WTC11 (cell line): ENCODE data around the gene C2orf49. TPM values are rescaled to one million over a fixed set of nuclear protein-coding genes. Genes with fewer than 3 reads are reported as not detected.

Experiments used
- ATAC-seq: fragments of 200-7000 bp; cut with Tn5 transposase; 2 replicates; pipeline ENCODE4 v1.10.0; 2021; ENCODE audit warnings: mild to moderate bottlenecking, moderate library complexity
- CTCF ChIA-PET: fragments of 300-600 bp; sonication (Branson Sonifier 250); formaldehyde crosslinking; loops from one replicate; lab custom pipeline; 2021; ENCODE audit warnings: antibody characterized with exemption; lab: Charles Lee
- POLR2A ChIA-PET: fragments of 350-600 bp; sonication (Branson Sonifier 250); formaldehyde crosslinking; loops from one replicate; lab custom pipeline; 2021; ENCODE audit warnings: antibody characterized with exemption; lab: Charles Lee
- DNase-seq: peaks from one replicate; pipeline ENCODE4 v3.0.0; 2021; ENCODE audit warnings: low spot score
- H3K27ac Mint-ChIP-seq: 2 replicates; pipeline ENCODE4 v1.8.0; 2021; ENCODE audit warnings: mixed read lengths
- H3K27me3 Mint-ChIP-seq: 2 replicates; pipeline ENCODE4 v1.8.0; 2021; ENCODE audit warnings: low read depth, mild to moderate bottlenecking, moderate library complexity, mixed read lengths
- H3K36me3 Mint-ChIP-seq: 2 replicates; pipeline ENCODE4 v1.8.0; 2021; ENCODE audit warnings: mixed read lengths
- H3K4me1 Mint-ChIP-seq: 2 replicates; pipeline ENCODE4 v1.8.0; 2022; ENCODE audit warnings: mixed read lengths
- H3K4me3 Mint-ChIP-seq: 2 replicates; pipeline ENCODE4 v1.8.0; 2021; ENCODE audit warnings: mild to moderate bottlenecking, moderate library complexity, mixed read lengths
- H3K9me3 Mint-ChIP-seq: 2 replicates; pipeline ENCODE4 v1.8.0; 2021; ENCODE audit warnings: mixed read lengths
- CBFB ChIP-seq: sonication (generic); formaldehyde crosslinking; IDR thresholded peaks from 2 replicates; pipeline ENCODE4 v1.8.1; 2022; ENCODE audit warnings: mild to moderate bottlenecking, low read depth, missing genetic modification reagents
- ELF4 ChIP-seq: sonication (generic); formaldehyde crosslinking; IDR thresholded peaks from 2 replicates; pipeline ENCODE4 v1.8.1; 2022; ENCODE audit warnings: low read depth, mild to moderate bottlenecking, moderate library complexity, missing genetic modification reagents
- ESRRA ChIP-seq: sonication (generic); formaldehyde crosslinking; IDR thresholded peaks from 2 replicates; pipeline ENCODE4 v1.8.1; 2022; ENCODE audit warnings: mild to moderate bottlenecking, missing genetic modification reagents, borderline replicate concordance
- FOXJ3 ChIP-seq: sonication (generic); formaldehyde crosslinking; IDR thresholded peaks from 2 replicates; pipeline ENCODE4 v1.9.0; 2021; ENCODE audit warnings: missing genetic modification reagents, mild to moderate bottlenecking, borderline replicate concordance
- FOXP1 ChIP-seq: sonication (generic); formaldehyde crosslinking; IDR thresholded peaks from 2 replicates; pipeline ENCODE4 v1.8.0; 2022; ENCODE audit warnings: missing genetic modification reagents, mild to moderate bottlenecking, moderate library complexity, borderline replicate concordance
- GABPB1 ChIP-seq: sonication (generic); formaldehyde crosslinking; IDR thresholded peaks from 2 replicates; pipeline ENCODE4 v1.8.1; 2023; ENCODE audit warnings: mild to moderate bottlenecking, missing genetic modification reagents
- IRF2 ChIP-seq: sonication (generic); formaldehyde crosslinking; IDR thresholded peaks from 2 replicates; pipeline ENCODE4 v1.8.0; 2022; ENCODE audit warnings: low read depth, missing genetic modification reagents, borderline replicate concordance
- MYBL2 ChIP-seq: sonication (generic); formaldehyde crosslinking; IDR thresholded peaks from 2 replicates; pipeline ENCODE4 v1.8.1; 2023; ENCODE audit warnings: mild to moderate bottlenecking, moderate library complexity, missing genetic modification reagents
- NFATC4 ChIP-seq: fragments of 250-450 bp; sonication (Bioruptor Pico); IDR thresholded peaks from 2 replicates; pipeline ENCODE4 v1.9.0; 2021; ENCODE audit warnings: mild to moderate bottlenecking
- NR2C2 ChIP-seq: sonication (generic); formaldehyde crosslinking; IDR thresholded peaks from 2 replicates; pipeline ENCODE4 v1.8.0; 2022; ENCODE audit warnings: mild to moderate bottlenecking, missing genetic modification reagents
- SP1 ChIP-seq: sonication (generic); formaldehyde crosslinking; conservative IDR thresholded peaks from 2 replicates; pipeline ENCODE4 v1.8.1; 2022; ENCODE audit warnings: missing genetic modification reagents
- ZNF219 ChIP-seq: sonication (generic); formaldehyde crosslinking; IDR thresholded peaks from 2 replicates; pipeline ENCODE4 v1.8.0; 2023; ENCODE audit warnings: missing genetic modification reagents, mild to moderate bottlenecking, borderline replicate concordance
- ZNF263 ChIP-seq: sonication (generic); formaldehyde crosslinking; IDR thresholded peaks from 2 replicates; pipeline ENCODE4 v1.8.1; 2022; ENCODE audit warnings: low read depth, mild to moderate bottlenecking, moderate library complexity, missing genetic modification reagents
- ZNF317 ChIP-seq: sonication (generic); formaldehyde crosslinking; IDR thresholded peaks from 2 replicates; pipeline ENCODE4 v1.8.1; 2023; ENCODE audit warnings: low read depth, mild to moderate bottlenecking, moderate library complexity, missing genetic modification reagents, borderline replicate concordance
- ZNF396 ChIP-seq: fragments of 250-450 bp; sonication (Bioruptor Pico); IDR thresholded peaks from 2 replicates; pipeline ENCODE4 v1.8.0; 2021; ENCODE audit warnings: mild to moderate bottlenecking, moderate library complexity, borderline replicate concordance
- ZNF423 ChIP-seq: fragments of 250-450 bp; sonication (Bioruptor Pico); IDR thresholded peaks from 2 replicates; pipeline ENCODE4 v2.1.2; 2022; ENCODE audit warnings: mild to moderate bottlenecking, moderate library complexity
- total RNA-seq: library from RNA; stranded (reverse); gene quantifications from 3 replicates; pipeline ENCODE4 v1.2.3, GENCODE V29; 2021
- TF ChIP-seq, protein P1 (sequence below): sonication (generic); formaldehyde crosslinking; IDR thresholded peaks from 2 replicates; pipeline ENCODE4 v1.8.1; 2023; ENCODE audit warnings: mild to moderate bottlenecking, missing genetic modification reagents, moderate library complexity
- TF ChIP-seq, protein P2 (sequence below): sonication (generic); formaldehyde crosslinking; IDR thresholded peaks from 2 replicates; pipeline ENCODE4 v1.8.0; 2023; ENCODE audit warnings: mild to moderate bottlenecking, missing genetic modification reagents
- TF ChIP-seq, protein P3 (sequence below): sonication (generic); formaldehyde crosslinking; IDR thresholded peaks from 2 replicates; pipeline ENCODE4 v1.8.1; 2022; ENCODE audit warnings: missing genetic modification reagents, borderline replicate concordance
- TF ChIP-seq, protein P4 (sequence below): sonication (generic); formaldehyde crosslinking; IDR thresholded peaks from 2 replicates; pipeline ENCODE4 v1.8.1; 2023; ENCODE audit warnings: mild to moderate bottlenecking, missing genetic modification reagents, moderate library complexity
- TF ChIP-seq, protein P5 (sequence below): fragments of 250-450 bp; sonication (Bioruptor Pico); conservative IDR thresholded peaks from 2 replicates; pipeline ENCODE4 v1.9.0; 2021; ENCODE audit warnings: mild to moderate bottlenecking
- TF ChIP-seq, protein P6 (sequence below): sonication (generic); formaldehyde crosslinking; IDR thresholded peaks from 2 replicates; pipeline ENCODE4 v1.8.0; 2023; ENCODE audit warnings: missing genetic modification reagents

Gene C2orf49
- total RNA-seq, 1 experiment from 2014 or later: 15.9 TPM

DNA sequence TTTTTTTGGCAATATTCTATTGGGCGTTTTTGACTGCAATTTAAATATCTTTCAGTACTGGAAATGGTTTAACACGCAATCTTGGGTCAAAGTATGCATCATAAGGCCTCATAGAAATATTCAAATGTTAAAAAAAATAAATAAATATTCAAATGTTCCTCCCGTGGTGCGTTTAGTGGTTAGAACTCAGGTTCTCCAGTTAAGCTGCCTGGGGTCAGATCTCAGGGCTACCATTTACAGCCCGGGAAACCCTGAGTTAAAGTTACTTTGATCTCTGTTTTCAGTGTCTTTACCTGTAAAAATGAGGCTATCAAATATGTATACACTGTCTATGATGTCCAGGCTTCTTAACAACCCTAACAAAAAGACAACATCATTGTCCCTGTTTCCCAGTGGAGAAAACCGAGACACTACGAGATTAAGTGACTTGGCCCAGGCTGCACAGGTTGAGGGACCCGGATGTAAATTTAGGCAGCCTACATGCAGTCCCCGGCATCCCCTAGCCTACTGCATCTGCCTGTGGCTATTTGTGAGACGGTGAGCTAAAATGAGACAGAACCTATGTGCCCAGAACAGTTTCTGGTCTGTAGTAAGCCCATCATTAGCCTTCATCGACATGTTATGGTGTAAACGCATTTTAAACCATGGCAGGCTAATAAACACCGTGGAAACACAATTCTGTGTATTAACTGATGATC is 59.8 kb downstream of the C2orf49 start:
- peaks cover 16% of the 10 kb centered on the region for H3K4me1 Mint-ChIP-seq
- H3K27ac Mint-ChIP-seq: no peak overlapping the region
- H3K4me3 Mint-ChIP-seq: peak overlapping the region; percentile 88
- no peak for ATAC-seq
- H3K9me3 Mint-ChIP-seq: peaks cover 4% of the 10 kb centered on the region
- POLR2A ChIA-PET: interaction anchor here (0.6 to 1.1 kb wide), 2 partner anchors 33 to 150 kb away, joined by 3 read pairs; no protein-coding TSS in a partner anchor
- CTCF ChIA-PET: interaction anchor here (0.7 to 1.1 kb wide), 2 partner anchors 10 to 546 kb away, joined by 4 to 6 read pairs; no protein-coding TSS in a partner anchor
- H3K27me3 Mint-ChIP-seq: peaks cover 25% of the 10 kb centered on the region
- H3K36me3 Mint-ChIP-seq: peaks cover 10% of the 10 kb centered on the region; the same call in 1 of the 2 replicates
- no peak for DNase-seq
- TF ChIP-seq ESRRA (CRISPR knock-in tag) (no peak), NFATC4 (CRISPR knock-in tag) (no peak), IRF2 (CRISPR knock-in tag) (no peak), ZNF317 (CRISPR knock-in tag) (no peak), ZNF423 (CRISPR knock-in tag) (no peak)
- TF ChIP-seq, protein P1, sequence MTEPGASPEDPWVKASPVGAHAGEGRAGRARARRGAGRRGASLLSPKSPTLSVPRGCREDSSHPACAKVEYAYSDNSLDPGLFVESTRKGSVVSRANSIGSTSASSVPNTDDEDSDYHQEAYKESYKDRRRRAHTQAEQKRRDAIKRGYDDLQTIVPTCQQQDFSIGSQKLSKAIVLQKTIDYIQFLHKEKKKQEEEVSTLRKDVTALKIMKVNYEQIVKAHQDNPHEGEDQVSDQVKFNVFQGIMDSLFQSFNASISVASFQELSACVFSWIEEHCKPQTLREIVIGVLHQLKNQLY (CRISPR knock-in tag): no peak
- TF ChIP-seq, protein P2, sequence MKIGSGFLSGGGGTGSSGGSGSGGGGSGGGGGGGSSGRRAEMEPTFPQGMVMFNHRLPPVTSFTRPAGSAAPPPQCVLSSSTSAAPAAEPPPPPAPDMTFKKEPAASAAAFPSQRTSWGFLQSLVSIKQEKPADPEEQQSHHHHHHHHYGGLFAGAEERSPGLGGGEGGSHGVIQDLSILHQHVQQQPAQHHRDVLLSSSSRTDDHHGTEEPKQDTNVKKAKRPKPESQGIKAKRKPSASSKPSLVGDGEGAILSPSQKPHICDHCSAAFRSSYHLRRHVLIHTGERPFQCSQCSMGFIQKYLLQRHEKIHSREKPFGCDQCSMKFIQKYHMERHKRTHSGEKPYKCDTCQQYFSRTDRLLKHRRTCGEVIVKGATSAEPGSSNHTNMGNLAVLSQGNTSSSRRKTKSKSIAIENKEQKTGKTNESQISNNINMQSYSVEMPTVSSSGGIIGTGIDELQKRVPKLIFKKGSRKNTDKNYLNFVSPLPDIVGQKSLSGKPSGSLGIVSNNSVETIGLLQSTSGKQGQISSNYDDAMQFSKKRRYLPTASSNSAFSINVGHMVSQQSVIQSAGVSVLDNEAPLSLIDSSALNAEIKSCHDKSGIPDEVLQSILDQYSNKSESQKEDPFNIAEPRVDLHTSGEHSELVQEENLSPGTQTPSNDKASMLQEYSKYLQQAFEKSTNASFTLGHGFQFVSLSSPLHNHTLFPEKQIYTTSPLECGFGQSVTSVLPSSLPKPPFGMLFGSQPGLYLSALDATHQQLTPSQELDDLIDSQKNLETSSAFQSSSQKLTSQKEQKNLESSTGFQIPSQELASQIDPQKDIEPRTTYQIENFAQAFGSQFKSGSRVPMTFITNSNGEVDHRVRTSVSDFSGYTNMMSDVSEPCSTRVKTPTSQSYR (CRISPR knock-in tag): no peak
- TF ChIP-seq, protein P3, sequence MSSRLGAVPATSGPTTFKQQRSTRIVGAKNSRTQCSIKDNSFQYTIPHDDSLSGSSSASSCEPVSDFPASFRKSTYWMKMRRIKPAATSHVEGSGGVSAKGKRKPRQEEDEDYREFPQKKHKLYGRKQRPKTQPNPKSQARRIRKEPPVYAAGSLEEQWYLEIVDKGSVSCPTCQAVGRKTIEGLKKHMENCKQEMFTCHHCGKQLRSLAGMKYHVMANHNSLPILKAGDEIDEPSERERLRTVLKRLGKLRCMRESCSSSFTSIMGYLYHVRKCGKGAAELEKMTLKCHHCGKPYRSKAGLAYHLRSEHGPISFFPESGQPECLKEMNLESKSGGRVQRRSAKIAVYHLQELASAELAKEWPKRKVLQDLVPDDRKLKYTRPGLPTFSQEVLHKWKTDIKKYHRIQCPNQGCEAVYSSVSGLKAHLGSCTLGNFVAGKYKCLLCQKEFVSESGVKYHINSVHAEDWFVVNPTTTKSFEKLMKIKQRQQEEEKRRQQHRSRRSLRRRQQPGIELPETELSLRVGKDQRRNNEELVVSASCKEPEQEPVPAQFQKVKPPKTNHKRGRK (CRISPR knock-in tag): no peak
- TF ChIP-seq, protein P4, sequence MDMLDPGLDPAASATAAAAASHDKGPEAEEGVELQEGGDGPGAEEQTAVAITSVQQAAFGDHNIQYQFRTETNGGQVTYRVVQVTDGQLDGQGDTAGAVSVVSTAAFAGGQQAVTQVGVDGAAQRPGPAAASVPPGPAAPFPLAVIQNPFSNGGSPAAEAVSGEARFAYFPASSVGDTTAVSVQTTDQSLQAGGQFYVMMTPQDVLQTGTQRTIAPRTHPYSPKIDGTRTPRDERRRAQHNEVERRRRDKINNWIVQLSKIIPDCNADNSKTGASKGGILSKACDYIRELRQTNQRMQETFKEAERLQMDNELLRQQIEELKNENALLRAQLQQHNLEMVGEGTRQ (CRISPR knock-in tag): no peak

DNA sequence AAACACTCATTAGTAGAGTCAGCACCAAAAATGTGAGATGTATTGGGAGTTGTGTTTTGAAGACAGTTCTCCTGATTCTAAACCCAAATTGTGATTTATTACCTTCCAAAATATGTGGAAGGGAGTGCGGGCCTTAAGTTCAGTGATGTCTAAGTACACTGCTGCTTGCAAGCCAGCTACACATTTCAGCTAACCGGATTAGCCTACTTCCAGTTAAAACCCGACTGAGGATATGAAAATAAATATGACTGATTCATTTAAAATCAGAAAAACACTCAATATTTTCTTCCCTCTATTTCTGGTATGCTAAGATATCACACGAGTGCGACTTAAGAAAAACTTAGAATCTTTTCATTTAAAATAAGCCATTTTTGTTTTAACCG is 60.6 kb downstream of the C2orf49 start:
- Mint-ChIP-seq H3K4me3 (peak overlapping the region; percentile 88), H3K9me3 (peaks cover 4% of the 10 kb centered on the region), H3K27me3 (peaks cover 25% of the 10 kb centered on the region), H3K27ac (no peak overlapping the region)
- TF ChIP-seq ZNF263 (CRISPR knock-in tag): no peak
- TF ChIP-seq, protein P5, sequence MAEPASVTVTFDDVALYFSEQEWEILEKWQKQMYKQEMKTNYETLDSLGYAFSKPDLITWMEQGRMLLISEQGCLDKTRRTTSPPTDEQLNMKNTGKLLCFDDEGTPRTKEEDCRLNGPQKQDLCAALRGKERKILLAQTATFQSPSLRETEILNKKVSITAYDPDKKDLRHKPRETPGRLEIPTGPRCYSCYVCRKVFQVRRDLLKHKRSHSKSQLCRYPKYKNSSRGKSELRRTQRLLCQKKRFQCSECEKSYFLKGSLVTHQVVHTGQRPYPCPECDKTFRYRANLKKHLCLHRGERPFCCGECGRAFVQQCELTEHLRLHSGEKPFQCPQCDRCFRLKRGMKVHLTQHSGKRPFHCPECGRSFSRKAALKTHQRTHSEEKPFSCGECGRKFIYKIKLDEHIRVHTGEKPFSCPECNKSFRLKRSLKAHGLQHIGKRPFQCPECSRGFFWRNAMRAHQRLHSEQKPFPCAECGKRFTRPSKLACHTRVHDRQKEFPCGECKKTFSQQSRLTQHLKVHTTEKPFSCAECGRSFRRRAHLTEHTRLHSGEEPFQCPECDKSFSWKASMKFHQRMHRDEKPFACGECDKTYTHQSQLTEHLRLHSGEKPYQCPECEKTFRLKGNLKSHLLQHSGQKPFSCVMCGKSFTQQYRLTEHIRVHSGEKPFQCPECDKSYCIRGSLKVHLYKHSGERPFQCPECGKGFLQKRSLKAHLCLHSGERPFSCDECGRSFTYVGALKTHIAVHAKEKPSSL (CRISPR knock-in tag): no peak
- TF ChIP-seq ZNF396: no peak
- TF ChIP-seq NFATC4 (CRISPR knock-in tag): no peak
- TF ChIP-seq ELF4 (CRISPR knock-in tag): no peak
- TF ChIP-seq ZNF219 (CRISPR knock-in tag): no peak
- TF ChIP-seq GABPB1 (CRISPR knock-in tag): no peak
- TF ChIP-seq CBFB (CRISPR knock-in tag): no peak
- TF ChIP-seq NR2C2: no peak
- TF ChIP-seq, protein P6, sequence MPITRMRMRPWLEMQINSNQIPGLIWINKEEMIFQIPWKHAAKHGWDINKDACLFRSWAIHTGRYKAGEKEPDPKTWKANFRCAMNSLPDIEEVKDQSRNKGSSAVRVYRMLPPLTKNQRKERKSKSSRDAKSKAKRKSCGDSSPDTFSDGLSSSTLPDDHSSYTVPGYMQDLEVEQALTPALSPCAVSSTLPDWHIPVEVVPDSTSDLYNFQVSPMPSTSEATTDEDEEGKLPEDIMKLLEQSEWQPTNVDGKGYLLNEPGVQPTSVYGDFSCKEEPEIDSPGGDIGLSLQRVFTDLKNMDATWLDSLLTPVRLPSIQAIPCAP (CRISPR knock-in tag): no peak
- TF ChIP-seq, protein P4 (CRISPR knock-in tag): no peak
- no peak for TF ChIP-seq FOXP1 (CRISPR knock-in tag)
- no peak for TF ChIP-seq SP1 (CRISPR knock-in tag)
- TF ChIP-seq MYBL2 (CRISPR knock-in tag): no peak
- no peak for TF ChIP-seq FOXJ3 (CRISPR knock-in tag)
- TF ChIP-seq, all 79 proteins: peak for 0
- Mint-ChIP-seq H3K4me1 (peaks cover 18% of the 10 kb centered on the region), H3K36me3 (peaks cover 10% of the 10 kb centered on the region; the same call in 1 of the 2 replicates)
- ChIA-PET CTCF (interaction anchor here (0.9 to 1.1 kb wide), 5 partner anchors 10 to 52 kb away, joined by 3 to 6 read pairs (median 4); no protein-coding TSS in a partner anchor), POLR2A (interaction anchor here (0.9 kb wide), 1 partner anchor 58 kb away, joined by 3 read pairs; no protein-coding TSS in a partner anchor)
- DNase-seq (no peak), ATAC-seq (no peak)
